LNCAP (cell line): Measurements from ENCODE around the gene CCR5.

Source experiments
- TF ChIP-seq, protein P1 (sequence below): fragments of 450-650 bp; IDR thresholded peaks from 2 replicates; pipeline ENCODE4 v1.5.1; 2017; ENCODE audit warnings: mild to moderate bottlenecking

CCR5 gene

DNA sequence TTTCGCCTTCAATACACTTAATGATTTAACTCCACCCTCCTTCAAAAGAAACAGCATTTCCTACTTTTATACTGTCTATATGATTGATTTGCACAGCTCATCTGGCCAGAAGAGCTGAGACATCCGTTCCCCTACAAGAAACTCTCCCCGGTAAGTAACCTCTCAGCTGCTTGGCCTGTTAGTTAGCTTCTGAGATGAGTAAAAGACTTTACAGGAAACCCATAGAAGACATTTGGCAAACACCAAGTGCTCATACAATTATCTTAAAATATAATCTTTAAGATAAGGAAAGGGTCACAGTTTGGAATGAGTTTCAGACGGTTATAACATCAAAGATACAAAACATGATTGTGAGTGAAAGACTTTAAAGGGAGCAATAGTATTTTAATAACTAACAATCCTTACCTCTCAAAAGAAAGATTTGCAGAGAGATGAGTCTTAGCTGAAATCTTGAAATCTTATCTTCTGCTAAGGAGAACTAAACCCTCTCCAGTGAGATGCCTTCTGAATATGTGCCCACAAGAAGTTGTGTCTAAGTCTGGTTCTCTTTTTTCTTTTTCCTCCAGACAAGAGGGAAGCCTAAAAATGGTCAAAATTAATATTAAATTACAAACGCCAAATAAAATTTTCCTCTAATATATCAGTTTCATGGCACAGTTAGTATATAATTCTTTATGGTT lies at the start of gene CCR5:
CCR5 (plus strand) TSS at position 108 of the 680 bp plus-strand sequence. CDS start 1,957 bp downstream, outside the sequence.
- TF ChIP-seq, protein P1, sequence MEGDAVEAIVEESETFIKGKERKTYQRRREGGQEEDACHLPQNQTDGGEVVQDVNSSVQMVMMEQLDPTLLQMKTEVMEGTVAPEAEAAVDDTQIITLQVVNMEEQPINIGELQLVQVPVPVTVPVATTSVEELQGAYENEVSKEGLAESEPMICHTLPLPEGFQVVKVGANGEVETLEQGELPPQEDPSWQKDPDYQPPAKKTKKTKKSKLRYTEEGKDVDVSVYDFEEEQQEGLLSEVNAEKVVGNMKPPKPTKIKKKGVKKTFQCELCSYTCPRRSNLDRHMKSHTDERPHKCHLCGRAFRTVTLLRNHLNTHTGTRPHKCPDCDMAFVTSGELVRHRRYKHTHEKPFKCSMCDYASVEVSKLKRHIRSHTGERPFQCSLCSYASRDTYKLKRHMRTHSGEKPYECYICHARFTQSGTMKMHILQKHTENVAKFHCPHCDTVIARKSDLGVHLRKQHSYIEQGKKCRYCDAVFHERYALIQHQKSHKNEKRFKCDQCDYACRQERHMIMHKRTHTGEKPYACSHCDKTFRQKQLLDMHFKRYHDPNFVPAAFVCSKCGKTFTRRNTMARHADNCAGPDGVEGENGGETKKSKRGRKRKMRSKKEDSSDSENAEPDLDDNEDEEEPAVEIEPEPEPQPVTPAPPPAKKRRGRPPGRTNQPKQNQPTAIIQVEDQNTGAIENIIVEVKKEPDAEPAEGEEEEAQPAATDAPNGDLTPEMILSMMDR, result no peak

- TF ChIP-seq, protein P1, result no peak
These were observed 49.2 kb upstream of the CCR5 start for GRCh38 chr3:46321461-46322104.

- TF ChIP-seq, protein P1, result no peak
These were observed 46.7 kb upstream of the CCR5 start for GRCh38 chr3:46324036-46324435.

DNA sequence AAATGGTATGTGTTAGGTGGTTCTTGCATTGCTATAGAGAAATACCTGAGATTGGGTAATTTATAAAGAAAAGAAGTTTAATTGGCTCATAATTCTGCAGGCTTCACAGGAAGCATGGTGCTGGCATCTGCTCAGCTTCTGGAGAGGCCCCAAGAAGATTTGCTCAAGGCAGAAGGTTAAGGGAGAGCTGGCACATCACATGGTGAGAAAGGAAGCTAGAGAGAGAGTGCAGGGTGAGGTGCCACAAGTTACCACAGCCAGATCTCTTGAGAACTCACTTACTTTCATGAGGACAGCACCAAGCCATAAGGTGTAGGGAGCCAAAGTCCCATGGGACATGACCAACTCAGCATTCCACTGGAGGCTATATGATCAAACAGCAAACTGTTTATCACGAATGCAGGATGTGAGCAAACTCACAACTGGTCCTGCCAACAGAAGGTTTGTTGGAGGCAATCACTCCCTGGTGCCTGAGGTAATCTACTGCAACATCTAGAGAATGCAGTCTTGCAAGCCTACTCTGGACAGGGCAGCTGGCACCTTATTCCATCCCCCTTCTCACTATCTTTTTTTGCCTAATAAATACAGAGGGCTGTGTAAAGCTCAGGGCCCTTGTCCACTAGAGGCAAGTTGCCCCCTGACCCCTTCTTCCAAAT lies 45.0 kb upstream of the CCR5 start:
- TF ChIP-seq, protein P1, result no peak

- TF ChIP-seq, protein P1, result no peak
These were observed 35.8 kb upstream of the CCR5 start for GRCh38 chr3:46334741-46335478.

DNA sequence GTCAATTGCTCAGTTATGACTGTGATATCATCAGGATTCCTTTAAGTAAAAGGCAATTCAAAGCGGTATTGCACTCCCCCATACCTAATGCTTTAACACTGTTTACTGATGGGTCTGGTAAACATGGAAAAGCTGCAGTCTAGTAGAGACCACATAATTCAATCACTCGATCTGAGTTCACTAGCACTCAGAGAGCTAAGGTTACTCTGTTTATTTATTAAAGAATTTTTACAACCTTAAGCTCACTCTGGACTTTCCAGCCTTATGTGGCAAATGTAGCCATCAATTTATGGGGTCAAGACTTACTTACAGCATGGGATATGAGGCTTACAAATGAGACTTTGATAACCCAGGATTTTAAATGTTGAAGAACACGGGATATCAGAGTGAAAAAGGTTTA lies 35.2 kb upstream of the CCR5 start:
- TF ChIP-seq, protein P1, result no peak

DNA sequence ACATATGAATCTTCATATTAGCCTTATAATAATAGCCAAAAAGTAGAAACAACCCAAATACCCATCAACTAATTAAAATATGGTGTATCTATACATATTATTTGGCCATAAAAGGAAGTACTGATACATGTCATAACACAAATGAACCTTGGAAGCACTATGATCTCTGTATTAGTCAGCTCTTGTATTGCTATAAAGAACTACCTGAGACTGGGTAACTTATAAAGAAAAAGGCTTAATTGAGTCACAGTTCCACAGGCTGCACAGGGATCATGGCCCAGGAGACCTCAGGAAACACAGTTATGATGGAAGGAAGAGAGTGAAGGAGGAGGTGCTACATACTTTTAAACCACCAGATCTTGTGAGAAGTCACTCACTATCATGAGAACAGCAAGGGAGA lies 32.8 kb upstream of the CCR5 start:
- TF ChIP-seq, protein P1, result no peak
